ENCODE results near the gene SMARCA5.
"Not testable (repeated sequence)": the region's sequence is repeated elsewhere in the genome, so short reads cannot be mapped to it uniquely, and the experiment has no call there.

The SMARCA5 gene

GRCh38 chr4:143517764-143518163, 4.3 kb downstream of the SMARCA5 start:
- no peaks in the 10 kb centered on the region for H3K27me3 ChIP-seq (ENCODE audit: insufficient read depth, low read depth, severe bottlenecking)
- no peak overlapping the region for H3K27ac ChIP-seq
- H3K36me3 ChIP-seq, result peaks cover 70% of the 10 kb centered on the region
- no peaks in the 10 kb centered on the region for H3K9me3 ChIP-seq (ENCODE audit: severe bottlenecking)
- no peak for TF ChIP-seq CTCF (IDR thresholded peaks at IDR 0.05; ENCODE audit: low read depth, low read length)
- H3K4me3 ChIP-seq (ENCODE audit: low read depth, low read length), result no peak overlapping the region
- no peak for DNase-seq

GRCh38 chr4:143524211-143524610, 10.7 kb downstream of the SMARCA5 start:
- TF ChIP-seq CTCF (IDR thresholded peaks at IDR 0.05; ENCODE audit: low read depth, low read length), result no peak
- no peak for DNase-seq
- no peak overlapping the region for H3K4me3 ChIP-seq (ENCODE audit: low read depth, low read length)
- H3K36me3 ChIP-seq, result peaks cover 98% of the 10 kb centered on the region
- no peaks in the 10 kb centered on the region for H3K9me3 ChIP-seq (ENCODE audit: severe bottlenecking)
- no peak overlapping the region for H3K27ac ChIP-seq
- H3K27me3 ChIP-seq (ENCODE audit: insufficient read depth, low read depth, severe bottlenecking), result no peaks in the 10 kb centered on the region

- H3K4me3 ChIP-seq (ENCODE audit: low read depth, low read length); H3K27me3 ChIP-seq (ENCODE audit: insufficient read depth, low read depth, severe bottlenecking); H3K27ac ChIP-seq; DNase-seq; H3K9me3 ChIP-seq (ENCODE audit: severe bottlenecking): not testable (repeated sequence)
- peaks cover 100% of the 10 kb centered on the region for H3K36me3 ChIP-seq
Measured at GRCh38 chr4:143528046-143528445, 14.5 kb downstream of the SMARCA5 start.

GRCh38 chr4:143531380-143531779, 17.9 kb downstream of the SMARCA5 start:
- no peak overlapping the region for H3K27ac ChIP-seq
- no peak overlapping the region for H3K4me3 ChIP-seq (ENCODE audit: low read depth, low read length)
- peaks cover 98% of the 10 kb centered on the region for H3K36me3 ChIP-seq
- H3K27me3 ChIP-seq (ENCODE audit: insufficient read depth, low read depth, severe bottlenecking), result no peaks in the 10 kb centered on the region
- H3K9me3 ChIP-seq (ENCODE audit: severe bottlenecking), result no peaks in the 10 kb centered on the region
- no peak for DNase-seq
- peak; percentile 23; the same call in 1 of the 2 replicates for TF ChIP-seq CTCF (IDR thresholded peaks at IDR 0.05; ENCODE audit: low read depth, low read length)

- no peaks in the 10 kb centered on the region for H3K27me3 ChIP-seq (ENCODE audit: insufficient read depth, low read depth, severe bottlenecking)
- no peak overlapping the region for H3K4me3 ChIP-seq (ENCODE audit: low read depth, low read length)
- H3K36me3 ChIP-seq, result peaks cover 98% of the 10 kb centered on the region
- H3K9me3 ChIP-seq (ENCODE audit: severe bottlenecking), result no peaks in the 10 kb centered on the region
- no peak overlapping the region for H3K27ac ChIP-seq
- no peak for DNase-seq
- TF ChIP-seq CTCF (IDR thresholded peaks at IDR 0.05; ENCODE audit: low read depth, low read length), result no peak
Measured at GRCh38 chr4:143531788-143532491, 18.4 kb downstream of the SMARCA5 start.

- Histone ChIP-seq H3K27me3 (ENCODE audit: insufficient read depth, low read depth, severe bottlenecking) (no peaks in the 10 kb centered on the region), H3K36me3 (peaks cover 99% of the 10 kb centered on the region), H3K9me3 (ENCODE audit: severe bottlenecking) (no peaks in the 10 kb centered on the region), H3K27ac (no peak overlapping the region), H3K4me3 (ENCODE audit: low read depth, low read length) (no peak overlapping the region)
- no peak for TF ChIP-seq CTCF (IDR thresholded peaks at IDR 0.05; ENCODE audit: low read depth, low read length)
- no peak for DNase-seq
Measured at GRCh38 chr4:143538979-143539669, 25.6 kb downstream of the SMARCA5 start.

All from WERI-Rb-1 (cell line).